Measurements from ENCODE around the gene PCDHGA11.
"Not testable (repeated sequence)": the region's sequence is repeated elsewhere in the genome, so short reads cannot be mapped to it uniquely, and the experiment has no call there.

PCDHGA11 gene

DNA sequence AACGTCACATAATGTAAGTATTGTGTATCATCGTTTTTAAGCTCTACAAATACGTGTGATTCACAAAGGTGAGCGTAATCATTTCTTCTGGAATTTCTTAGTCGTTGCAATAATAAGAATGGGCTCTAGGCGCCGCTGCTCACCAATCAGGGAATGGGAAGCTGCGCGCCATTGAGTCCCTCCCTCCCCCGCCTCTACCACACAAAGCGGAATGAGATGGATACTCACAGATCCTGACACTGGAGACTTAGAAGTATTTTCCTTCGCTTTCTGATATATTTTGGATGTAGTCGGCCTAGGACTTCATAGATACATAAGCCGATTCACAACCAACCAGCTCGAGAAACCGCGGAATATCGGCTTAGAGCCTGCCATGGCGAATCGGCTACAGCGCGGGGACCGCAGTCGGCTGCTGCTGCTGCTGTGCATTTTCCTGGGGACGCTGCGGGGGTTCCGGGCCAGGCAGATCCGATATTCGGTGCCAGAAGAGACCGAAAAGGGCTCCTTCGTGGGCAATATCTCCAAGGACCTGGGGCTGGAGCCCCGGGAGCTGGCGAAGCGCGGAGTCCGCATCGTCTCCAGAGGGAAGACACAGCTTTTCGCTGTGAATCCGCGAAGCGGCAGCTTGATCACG is at the start of gene PCDHGA11:
PCDHGA11 (plus strand) TSS at position 197 of the 634 bp plus-strand sequence; CDS start at position 374, 177 bp downstream.
- peak; percentile 62 for DNase-seq

- no peak for DNase-seq
Observed at GRCh38 chr5:141371572-141372475, 49.0 kb upstream of the PCDHGA11 start.

DNA sequence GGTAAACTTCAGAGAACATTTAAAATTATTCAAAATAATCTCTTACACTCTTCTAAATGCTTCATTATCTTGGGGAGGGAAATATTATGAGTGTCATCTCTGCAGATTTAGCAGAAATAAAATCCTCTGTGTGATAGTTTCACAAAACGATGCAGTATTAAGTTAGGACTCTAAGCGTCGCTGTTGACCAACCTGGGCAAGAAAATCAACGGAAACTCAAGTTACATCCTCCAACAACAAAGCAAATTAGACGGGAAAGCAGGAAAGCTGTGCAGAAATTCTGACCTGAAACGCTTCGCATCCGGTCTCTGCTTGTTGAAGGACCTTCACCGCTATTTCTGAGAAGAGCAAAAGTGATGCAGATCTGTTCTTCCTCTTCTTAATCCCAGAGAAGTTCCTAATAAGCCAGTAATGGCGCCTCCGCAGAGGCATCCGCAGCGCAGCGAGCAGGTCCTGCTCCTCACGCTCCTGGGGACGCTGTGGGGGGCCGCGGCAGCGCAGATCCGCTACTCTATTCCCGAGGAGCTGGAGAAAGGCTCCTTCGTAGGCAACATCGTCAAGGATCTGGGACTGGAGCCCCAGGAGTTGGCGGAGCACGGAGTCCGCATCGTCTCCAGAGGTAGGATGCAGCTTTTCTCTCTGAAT is 47.1 kb upstream of the PCDHGA11 start, which contains the start of gene PCDHGA6:
PCDHGA6 (plus strand) TSS at position 219 of the 645 bp plus-strand sequence; CDS start at position 412, 193 bp downstream.
- no peak for DNase-seq

GRCh38 chr5:141374627-141375026 is 46.2 kb upstream of the PCDHGA11 start:
- no peak for DNase-seq

DNA sequence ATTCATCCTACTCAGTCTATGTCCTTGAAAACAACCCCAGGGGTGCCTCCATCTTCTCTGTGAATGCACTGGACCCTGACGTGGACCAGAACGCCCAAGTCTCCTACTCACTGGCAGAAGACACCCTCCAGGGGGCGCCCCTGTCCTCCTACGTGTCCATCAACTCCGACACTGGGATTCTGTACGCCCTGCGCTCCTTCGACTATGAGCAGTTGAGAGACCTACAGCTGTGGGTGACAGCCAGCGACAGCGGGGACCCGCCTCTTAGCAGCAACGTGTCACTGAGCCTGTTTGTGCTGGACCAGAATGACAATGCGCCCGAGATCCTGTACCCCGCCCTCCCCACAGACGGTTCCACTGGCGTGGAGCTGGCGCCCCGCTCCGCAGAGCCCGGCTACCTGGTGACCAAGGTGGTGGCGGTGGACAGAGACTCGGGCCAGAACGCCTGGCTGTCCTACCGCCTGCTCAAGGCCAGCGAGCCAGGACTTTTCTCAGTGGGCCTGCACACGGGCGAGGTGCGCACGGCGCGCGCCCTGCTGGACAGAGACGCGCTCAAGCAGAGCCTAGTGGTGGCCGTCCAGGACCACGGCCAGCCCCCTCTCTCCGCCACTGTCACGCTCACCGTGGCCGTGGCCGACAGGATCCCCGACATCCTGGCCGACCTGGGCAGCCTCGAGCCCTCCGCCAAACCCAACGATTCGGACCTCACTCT is 45.3 kb upstream of the PCDHGA11 start:
- DNase-seq = not testable (repeated sequence)

DNA sequence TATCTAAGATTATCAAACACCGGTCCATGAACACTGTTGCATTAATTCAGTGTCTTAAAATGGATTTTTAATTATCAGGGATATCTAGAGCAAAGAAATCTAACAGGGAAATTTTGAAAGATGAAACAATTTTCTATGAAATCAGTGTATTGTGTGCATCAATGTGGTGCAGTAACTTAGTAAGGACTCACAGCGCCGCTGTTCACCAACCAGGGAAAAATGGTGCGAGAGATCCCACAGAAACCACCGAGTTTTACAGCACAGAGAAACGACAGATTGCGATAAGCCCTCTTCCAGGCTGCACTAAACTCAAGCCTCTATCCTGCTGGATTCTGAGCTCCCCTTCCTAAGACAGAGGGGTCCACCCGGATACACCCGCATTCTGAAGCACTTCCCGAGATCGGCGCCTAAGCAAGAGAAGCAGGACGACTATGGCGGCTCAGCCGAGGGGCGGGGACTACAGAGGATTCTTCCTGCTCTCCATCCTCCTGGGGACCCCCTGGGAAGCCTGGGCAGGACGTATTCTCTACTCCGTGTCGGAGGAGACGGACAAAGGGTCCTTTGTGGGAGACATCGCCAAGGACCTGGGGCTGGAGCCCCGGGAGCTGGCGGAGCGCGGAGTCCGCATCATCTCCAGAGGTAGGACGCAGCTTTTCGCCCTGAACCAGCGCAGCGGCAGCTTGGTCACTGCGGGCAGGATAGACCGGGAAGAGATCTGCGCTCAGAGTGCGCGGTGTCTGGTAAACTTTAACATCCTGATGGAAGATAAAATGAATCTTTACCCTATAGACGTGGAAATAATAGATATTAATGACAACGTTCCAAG is 38.2 kb upstream of the PCDHGA11 start, which contains the start of gene PCDHGA7:
PCDHGA7 (plus strand) TSS at position 274 of the 826 bp plus-strand sequence; CDS start at position 432, 158 bp downstream.
- DNase-seq = no peak

GRCh38 chr5:141383345-141383744 is 37.5 kb upstream of the PCDHGA11 start:
- DNase-seq = no peak

- no peak for DNase-seq
Observed at GRCh38 chr5:141384471-141385267, 36.2 kb upstream of the PCDHGA11 start.

DNA sequence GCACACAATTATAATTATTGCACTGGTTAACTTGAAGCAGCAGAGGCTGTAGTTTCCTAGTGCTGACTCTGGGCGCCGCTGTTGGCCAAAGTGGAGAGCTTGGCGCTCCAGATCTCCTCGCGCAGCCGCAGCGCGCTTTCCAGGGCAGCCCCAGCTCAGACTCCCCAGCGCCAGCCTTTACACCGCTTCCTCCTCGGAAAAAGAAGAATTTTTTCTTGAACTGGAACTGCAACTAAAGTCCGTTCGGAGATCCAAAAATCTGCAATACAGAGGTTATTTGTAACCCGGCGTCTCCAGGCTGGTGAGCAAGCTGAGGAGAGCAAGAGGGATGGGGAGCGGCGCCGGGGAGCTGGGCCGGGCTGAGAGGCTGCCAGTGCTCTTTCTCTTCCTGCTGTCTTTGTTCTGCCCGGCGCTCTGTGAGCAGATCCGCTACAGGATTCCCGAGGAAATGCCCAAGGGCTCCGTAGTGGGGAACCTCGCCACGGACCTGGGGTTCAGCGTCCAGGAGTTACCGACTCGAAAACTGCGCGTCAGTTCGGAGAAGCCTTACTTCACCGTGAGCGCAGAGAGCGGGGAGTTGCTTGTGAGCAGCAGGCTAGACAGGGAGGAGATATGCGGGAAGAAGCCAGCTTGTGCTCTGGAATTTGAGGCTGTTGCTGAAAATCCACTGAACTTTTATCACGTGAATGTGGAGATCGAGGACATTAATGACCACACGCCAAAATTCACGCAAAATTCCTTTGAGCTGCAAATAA is 33.1 kb upstream of the PCDHGA11 start, which contains the start of gene PCDHGB4:
PCDHGB4 (plus strand) TSS at position 142 of the 755 bp plus-strand sequence; CDS start at position 329, 187 bp downstream.
- not testable (repeated sequence) for DNase-seq

DNA sequence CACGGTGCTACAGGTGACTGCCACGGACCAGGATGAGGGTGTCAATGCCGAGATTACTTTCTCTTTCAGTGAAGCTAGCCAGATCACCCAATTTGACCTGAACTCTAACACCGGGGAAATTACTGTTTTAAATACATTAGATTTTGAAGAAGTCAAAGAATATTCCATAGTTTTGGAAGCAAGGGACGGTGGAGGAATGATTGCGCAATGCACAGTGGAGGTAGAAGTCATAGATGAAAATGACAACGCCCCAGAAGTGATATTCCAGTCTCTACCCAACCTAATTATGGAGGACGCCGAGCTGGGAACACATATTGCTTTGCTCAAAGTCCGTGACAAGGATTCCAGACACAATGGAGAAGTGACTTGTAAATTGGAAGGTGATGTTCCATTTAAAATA is 32.2 kb upstream of the PCDHGA11 start:
- DNase-seq = no peak

GRCh38 chr5:141389153-141390042 is 31.5 kb upstream of the PCDHGA11 start:
- no peak for DNase-seq

DNA sequence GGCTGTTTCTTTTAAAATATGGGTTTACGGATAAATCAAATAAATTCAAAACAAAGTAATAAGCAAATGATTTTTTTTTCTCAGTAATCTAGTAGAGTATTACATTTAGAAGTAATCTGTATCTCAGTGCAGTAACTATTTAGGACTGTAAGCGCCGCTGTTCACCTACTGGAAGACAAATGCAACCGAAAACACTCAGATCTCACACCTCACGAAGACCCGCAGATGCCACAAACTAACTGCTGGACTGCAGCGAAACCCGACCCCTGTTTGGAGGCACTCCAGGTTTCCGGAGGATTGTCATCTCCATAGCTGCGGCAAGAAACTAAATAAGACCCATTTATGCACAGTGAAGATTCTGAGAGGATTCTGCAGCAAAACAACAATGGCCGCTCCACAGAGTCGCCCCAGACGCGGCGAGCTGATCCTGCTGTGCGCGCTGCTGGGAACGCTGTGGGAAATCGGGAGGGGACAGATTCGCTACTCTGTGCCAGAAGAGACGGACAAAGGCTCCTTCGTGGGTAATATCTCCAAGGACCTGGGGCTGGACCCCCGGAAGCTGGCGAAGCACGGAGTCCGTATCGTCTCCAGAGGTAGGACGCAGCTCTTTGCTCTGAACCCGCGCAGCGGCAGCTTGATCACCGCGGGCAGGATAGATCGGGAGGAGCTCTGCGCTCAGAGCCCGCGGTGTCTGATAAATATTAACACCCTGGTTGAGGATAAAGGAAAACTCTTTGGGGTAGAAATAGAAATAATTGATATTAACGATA is 28.2 kb upstream of the PCDHGA11 start, which contains the start of gene PCDHGA8:
PCDHGA8 (plus strand) TSS at position 205 of the 770 bp plus-strand sequence; CDS start at position 386, 181 bp downstream.
- no peak for DNase-seq

GRCh38 chr5:141393267-141393666 is 27.6 kb upstream of the PCDHGA11 start:
- no peak for DNase-seq

DNA sequence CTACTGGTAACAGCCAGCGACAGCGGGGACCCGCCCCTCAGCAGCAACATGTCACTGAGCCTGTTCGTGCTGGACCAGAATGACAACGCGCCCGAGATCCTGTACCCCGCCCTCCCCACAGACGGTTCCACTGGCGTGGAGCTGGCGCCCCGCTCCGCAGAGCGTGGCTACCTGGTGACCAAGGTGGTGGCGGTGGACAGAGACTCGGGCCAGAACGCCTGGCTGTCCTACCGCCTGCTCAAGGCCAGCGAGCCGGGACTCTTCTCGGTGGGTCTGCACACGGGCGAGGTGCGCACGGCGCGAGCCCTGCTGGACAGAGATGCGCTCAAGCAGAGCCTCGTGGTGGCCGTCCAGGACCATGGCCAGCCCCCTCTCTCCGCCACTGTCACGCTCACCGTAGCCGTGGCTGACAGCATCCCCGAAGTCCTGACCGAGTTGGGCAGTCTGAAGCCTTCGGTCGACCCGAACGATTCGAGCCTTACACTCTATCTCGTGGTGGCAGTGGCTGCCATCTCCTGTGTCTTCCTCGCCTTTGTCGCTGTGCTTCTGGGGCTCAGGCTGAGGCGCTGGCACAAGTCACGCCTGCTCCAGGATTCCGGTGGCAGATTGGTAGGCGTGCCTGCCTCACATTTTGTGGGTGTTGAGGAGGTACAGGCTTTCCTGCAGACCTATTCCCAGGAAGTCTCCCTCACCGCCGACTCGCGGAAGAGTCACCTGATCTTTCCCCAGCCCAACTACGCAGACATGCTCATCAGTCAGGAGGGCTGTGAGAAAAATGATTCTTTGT is 26.3 kb upstream of the PCDHGA11 start:
- not testable (repeated sequence) for DNase-seq

GRCh38 chr5:141397756-141398551 is 22.9 kb upstream of the PCDHGA11 start, which contains the start of gene PCDHGB5:
PCDHGB5 (plus strand) TSS chr5:141397947; CDS start chr5:141398128, 181 bp downstream.
- peak in 1 of 2 experiments; percentile 36 for DNase-seq

DNA sequence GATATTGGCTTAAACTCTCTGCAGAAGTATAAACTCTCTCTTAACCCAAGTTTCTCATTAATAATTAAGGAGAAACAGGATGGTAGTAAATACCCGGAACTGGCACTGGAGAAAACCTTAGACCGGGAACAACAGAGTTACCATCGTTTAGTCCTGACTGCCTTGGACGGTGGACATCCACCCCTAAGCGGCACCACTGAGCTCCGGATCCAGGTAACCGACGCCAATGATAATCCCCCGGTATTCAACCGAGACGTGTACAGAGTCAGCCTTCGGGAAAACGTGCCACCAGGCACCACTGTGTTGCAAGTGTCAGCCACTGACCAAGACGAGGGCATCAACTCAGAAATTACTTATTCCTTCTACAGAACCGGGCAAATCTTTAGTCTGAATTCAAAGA is 22.2 kb upstream of the PCDHGA11 start:
- DNase-seq = no peak

All from activated CD4-positive, alpha-beta T cell treated with anti-CD3 and anti-CD28 coated beads, Interleukin-2, amount 50 U/mL, for 48 hours (primary cell).